ENCODE data around the gene VAPB. TPM values are rescaled to one million over a fixed set of nuclear protein-coding genes. Genes with fewer than 3 reads are reported as not detected.
A peak's percentile ranks its signal among the peaks of the same experiment; 100 is the strongest.

Gene VAPB
- total and polyA plus RNA-seq, 8 donors = 36.3 to 52.9 (median 46.2) TPM

GRCh38 chr20:58463256-58463655, 74.2 kb downstream of the VAPB start:
- ATAC-seq (no peak), DNase-seq (no peak)
- no peak for TF ChIP-seq CTCF (IDR thresholded peaks at IDR 0.05)
- H3K27ac ChIP-seq = no peak overlapping the region
- no peaks in the 10 kb centered on the region for H3K4me1 ChIP-seq
- H3K4me3 ChIP-seq = no peak overlapping the region
- H3K36me3 ChIP-seq = no peaks in the 10 kb centered on the region
- no peaks in the 10 kb centered on the region for H3K9me3 ChIP-seq
- H3K27me3 ChIP-seq = peaks cover 0 to 21% of the 10 kb centered on the region in 2 donors
- intact Hi-C loops (cut with DNase I) = no loop called here

GRCh38 chr20:58464838-58465237, 75.8 kb downstream of the VAPB start:
- DNase-seq (no peak), ATAC-seq (no peak)
- TF ChIP-seq CTCF (IDR thresholded peaks at IDR 0.05) = no peak
- intact Hi-C loops (cut with DNase I) = no loop called here
- H3K36me3 ChIP-seq = no peaks in the 10 kb centered on the region
- H3K4me3 ChIP-seq = no peak overlapping the region
- peaks cover 0 to 22% of the 10 kb centered on the region in 2 donors for H3K27me3 ChIP-seq
- no peak overlapping the region for H3K27ac ChIP-seq
- H3K9me3 ChIP-seq = no peaks in the 10 kb centered on the region
- no peaks in the 10 kb centered on the region for H3K4me1 ChIP-seq

GRCh38 chr20:58466095-58466708, 77.2 kb downstream of the VAPB start:
- Histone ChIP-seq H3K27ac (no peak overlapping the region), H3K4me3 (no peak overlapping the region), H3K9me3 (no peaks in the 10 kb centered on the region), H3K4me1 (no peaks in the 10 kb centered on the region), H3K27me3 (peaks cover 0 to 22% of the 10 kb centered on the region in 2 donors), H3K36me3 (no peaks in the 10 kb centered on the region)
- intact Hi-C loops (cut with DNase I) = no loop called here
- no peak for TF ChIP-seq CTCF (IDR thresholded peaks at IDR 0.05)
- DNase-seq = no peak
- no peak for ATAC-seq

GRCh38 chr20:58466729-58467571, 77.9 kb downstream of the VAPB start:
- intact Hi-C loops (cut with DNase I) = no loop called here
- TF ChIP-seq CTCF (IDR thresholded peaks at IDR 0.05) = no peak

More at GRCh38 chr20:58466729-58467571, 77.9 kb downstream of the VAPB start:
- no peaks in the 10 kb centered on the region for H3K36me3 ChIP-seq
- H3K4me1 ChIP-seq = no peaks in the 10 kb centered on the region
- ATAC-seq (no peak), DNase-seq (peak in 1 of 4 donors; percentile 78)
- no peak overlapping the region for H3K4me3 ChIP-seq
- no peaks in the 10 kb centered on the region for H3K9me3 ChIP-seq
- peaks cover 0 to 22% of the 10 kb centered on the region in 2 donors for H3K27me3 ChIP-seq
- no peak overlapping the region for H3K27ac ChIP-seq

Data from left lung (tissue), 10 donors.